Common myeloid progenitor, CD34-positive (primary cell): ENCODE measurements around the gene FGF7.
"Not testable (repeated sequence)": the region's sequence is repeated elsewhere in the genome, so short reads cannot be mapped to it uniquely, and the experiment has no call there.

Experiments used
- CTCF ChIA-PET: fragments of 350-600 bp; sonication (Branson Sonifier 250); formaldehyde crosslinking; loops from one replicate; lab custom pipeline; 2021; ENCODE audit warnings: antibody characterized with exemption; lab: Charles Lee
- POLR2A ChIA-PET: fragments of 350-600 bp; sonication (Branson Sonifier 250); formaldehyde crosslinking; loops from one replicate; lab custom pipeline; 2021; ENCODE audit warnings: antibody characterized with exemption; lab: Charles Lee
- DNase-seq, 3 donors: peaks; one replicate each; pipeline versions ENCODE4 v3.0.0 to v3.0.0-alpha.2; 2013
- H3K27ac ChIP-seq, 2 experiments: 1 replicate in 1 of 2; 2 replicates in 1 of 2; pipeline ENCODE4 v1.7.0; 2013; ENCODE audit warnings: inconsistent platforms in 2 of 2, low read length in 2 of 2, mild to moderate bottlenecking in 2 of 2, low read depth in 1 of 2, moderate library complexity in 1 of 2; ENCODE audit not compliant: severe bottlenecking in 2 of 2, insufficient read depth in 1 of 2, poor library complexity in 1 of 2
- H3K27me3 ChIP-seq, 5 experiments: replicated peaks in 2 of 5; 1 replicate in 3 of 5; 2 replicates in 2 of 5; pipeline versions ENCODE4 v1.6.1 to v1.7.0; 2013; ENCODE audit warnings: low read length in 4 of 5, mild to moderate bottlenecking in 2 of 5, moderate library complexity in 2 of 5, inconsistent platforms in 1 of 5; ENCODE audit not compliant: insufficient read depth in 5 of 5, control insufficient read depth in 4 of 5
- H3K36me3 ChIP-seq, 4 experiments: 1 replicate in 2 of 4; 2 replicates in 2 of 4; pipeline versions ENCODE4 v1.6.1 to v1.7.0; 2013; ENCODE audit warnings: low read length in 3 of 4, control low read depth in 1 of 4, mild to moderate bottlenecking in 1 of 4; ENCODE audit not compliant: control insufficient read depth in 4 of 4, insufficient read depth in 4 of 4
- H3K4me1 ChIP-seq, 4 experiments: 1 replicate in 3 of 4; 2 replicates in 1 of 4; pipeline versions ENCODE4 v1.6.1 to v1.7.1; 2013; ENCODE audit warnings: low read length in 3 of 4, mild to moderate bottlenecking in 3 of 4, control low read depth in 1 of 4, inconsistent platforms in 1 of 4, moderate library complexity in 1 of 4; ENCODE audit not compliant: control insufficient read depth in 4 of 4, insufficient read depth in 4 of 4; ENCODE audit errors: control extremely low read depth in 1 of 4
- H3K4me3 ChIP-seq, 7 experiments: 1 replicate in 4 of 7; 2 replicates in 3 of 7; pipeline versions ENCODE4 v1.5.1 to v1.7.0; 2013; ENCODE audit warnings: mild to moderate bottlenecking in 7 of 7, low read length in 6 of 7, moderate library complexity in 6 of 7, inconsistent platforms in 2 of 7, low read depth in 2 of 7, control low read depth in 1 of 7; ENCODE audit not compliant: insufficient read depth in 4 of 7, control insufficient read depth in 1 of 7; ENCODE audit errors: extremely low read depth in 1 of 7
- H3K9me3 ChIP-seq, 5 experiments: 1 replicate in 4 of 5; 2 replicates in 1 of 5; pipeline versions ENCODE4 v1.6.1 to v1.7.1; 2013; ENCODE audit warnings: low read length in 4 of 5, mild to moderate bottlenecking in 2 of 5, inconsistent platforms in 1 of 5, low read depth in 1 of 5, moderate library complexity in 1 of 5; ENCODE audit not compliant: control insufficient read depth in 4 of 5, insufficient read depth in 2 of 5; ENCODE audit errors: control extremely low read depth in 1 of 5
- WGBS: methylation state at CpG from one replicate; pipeline ENCODE4 v1.1.5; 2013; ENCODE audit not compliant: insufficient coverage; 5-methylcytosine and 5-hydroxymethylcytosine counted together

Gene FGF7

GRCh38 chr15:49512739-49513138, 89.7 kb downstream of the FGF7 start:
- H3K4me3 ChIP-seq, H3K27ac ChIP-seq, CTCF ChIA-PET, H3K4me1 ChIP-seq, H3K9me3 ChIP-seq, H3K27me3 ChIP-seq, POLR2A ChIA-PET, H3K36me3 ChIP-seq, DNase-seq: not testable (repeated sequence)
- WGBS = no CpG with 5 or more reads among the region's 4 CpGs

- POLR2A ChIA-PET = interaction anchor here (0.6 kb wide), 1 partner anchor 17 kb away, joined by 5 read pairs; no protein-coding TSS in a partner anchor
- 100% methylated on average over 2 of the region's 3 CpGs for WGBS
- H3K27ac ChIP-seq = no peak overlapping the region
- H3K9me3 ChIP-seq = peaks cover 0 to 22% (median 6%) of the 10 kb centered on the region in 5 experiments
- no peak overlapping the region for H3K4me3 ChIP-seq
- no peaks in the 10 kb centered on the region for H3K4me1 ChIP-seq
- H3K36me3 ChIP-seq = no peaks in the 10 kb centered on the region
- DNase-seq = peak in 1 of 3 donors; percentile 3
- H3K27me3 ChIP-seq = no peaks in the 10 kb centered on the region
- CTCF ChIA-PET = interaction anchor here (0.7 kb wide), 1 partner anchor 45 kb away, joined by 3 read pairs; no protein-coding TSS in a partner anchor
These were observed 98.8 kb downstream of the FGF7 start for GRCh38 chr15:49521802-49522201.

- H3K4me1 ChIP-seq = no peaks in the 10 kb centered on the region
- H3K36me3 ChIP-seq = no peaks in the 10 kb centered on the region
- no CpG with 5 or more reads among the region's 4 CpGs for WGBS
- H3K27ac ChIP-seq = no peak overlapping the region
- CTCF ChIA-PET = no interaction called here
- POLR2A ChIA-PET = no interaction called here
- H3K4me3 ChIP-seq = no peak overlapping the region
- DNase-seq = no peak
- no peaks in the 10 kb centered on the region for H3K27me3 ChIP-seq
- peaks cover 0 to 16% (median 2%) of the 10 kb centered on the region in 5 experiments for H3K9me3 ChIP-seq
These were observed 105.2 kb downstream of the FGF7 start for GRCh38 chr15:49528289-49528688.

- no peak for DNase-seq
These were observed 107.0 kb downstream of the FGF7 start for GRCh38 chr15:49530092-49530491.

More at GRCh38 chr15:49530092-49530491, 107.0 kb downstream of the FGF7 start:
- H3K9me3 ChIP-seq = peaks cover 0 to 17% (median 0%) of the 10 kb centered on the region in 5 experiments
- H3K36me3 ChIP-seq = no peaks in the 10 kb centered on the region
- no peaks in the 10 kb centered on the region for H3K4me1 ChIP-seq
- ChIA-PET CTCF (no interaction called here), POLR2A (no interaction called here)
- no CpG with 5 or more reads among the region's 1 CpG for WGBS
- H3K4me3 ChIP-seq = no peak overlapping the region
- no peak overlapping the region for H3K27ac ChIP-seq
- no peaks in the 10 kb centered on the region for H3K27me3 ChIP-seq
